ENCODE results near the gene TNXB. TPM values are rescaled to one million over a fixed set of nuclear protein-coding genes. Genes with fewer than 3 reads are reported as not detected.

The TNXB gene
- total and polyA plus RNA-seq, 11 donors: 17.8 to 234 (median 51.8) TPM

GRCh38 chr6:32118782-32119628, 9.9 kb upstream of the TNXB start:
- TF ChIP-seq CTCF (IDR thresholded peaks at IDR 0.05) (peak; percentile 90 to 99 (median 94)), POLR2A (IDR thresholded peaks at IDR 0.05) (no peak)
- DNase-seq (peak; percentile 86 to 92 (median 87)), ATAC-seq (peak; percentile 76 to 81 (median 80))
- peak overlapping the region in 1 of 12 donors; percentile 16 for H3K4me3 ChIP-seq
- peaks cover 0 to 91% (median 81%) of the 10 kb centered on the region in 9 donors for H3K36me3 ChIP-seq
- H3K27ac ChIP-seq: peak overlapping the region in 9 of 12 donors; percentile 7 to 66 (median 50)
- peaks cover 0 to 27% (median 19%) of the 10 kb centered on the region in 12 donors for H3K4me1 ChIP-seq
- H3K27me3 ChIP-seq: no peaks in the 10 kb centered on the region
- WGBS, 4 donors: 19 to 25% (median 20%) methylated on average over 17 of the region's 17 CpGs
- H3K9me3 ChIP-seq: no peaks in the 10 kb centered on the region
- intact Hi-C loops (cut with DNase I): loop anchor here in 7 of 10 donors (1.0 to 10.0 kb wide), 8 partner anchors 33 to 296 kb away; partner anchors contain the start of genes PPT2 (in 6 of the 7) and PRRT1 (in 3 of the 7)

DNA sequence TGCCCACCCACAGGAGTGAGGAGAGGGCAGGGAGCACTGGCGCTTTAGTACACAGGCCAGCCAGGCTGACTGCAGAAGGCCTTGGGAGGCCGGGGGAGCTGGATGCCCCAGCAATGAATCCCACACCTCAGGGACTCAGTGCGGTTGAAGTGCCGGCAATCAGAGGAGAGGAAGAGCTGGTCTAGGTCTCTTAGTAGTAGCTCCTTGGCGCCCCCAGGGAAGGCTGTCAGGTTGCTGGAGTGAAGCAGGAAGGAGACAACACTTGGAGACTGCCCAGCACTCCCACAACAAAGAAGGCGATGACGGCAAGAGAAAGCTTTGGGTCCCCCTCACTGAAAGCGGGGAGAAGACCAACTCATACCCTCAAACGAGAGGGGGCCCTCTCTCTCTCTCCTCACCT, 8.3 kb upstream of the TNXB start:
- H3K36me3 ChIP-seq: peaks cover 0 to 76% (median 67%) of the 10 kb centered on the region in 9 donors
- TF ChIP-seq POLR2A (IDR thresholded peaks at IDR 0.05) (no peak), CTCF (IDR thresholded peaks at IDR 0.05) (no peak)
- 86 to 90% (median 88%) methylated on average over 9 of the region's 9 CpGs for WGBS, 4 donors
- H3K27me3 ChIP-seq: no peaks in the 10 kb centered on the region
- H3K4me1 ChIP-seq: peaks cover 7 to 42% (median 33%) of the 10 kb centered on the region in 12 donors
- H3K27ac ChIP-seq: no peak overlapping the region
- H3K9me3 ChIP-seq: no peaks in the 10 kb centered on the region
- no peak for DNase-seq
- H3K4me3 ChIP-seq: no peak overlapping the region
- intact Hi-C loops (cut with DNase I): loop anchor here in 7 of 10 donors (5.0 to 10.0 kb wide), 5 partner anchors 35 to 297 kb away; partner anchors contain the start of genes PPT2 (in 3 of the 7) and PRRT1 (in 3 of the 7)
- no peak for ATAC-seq

- WGBS, 4 donors: 82 to 90% (median 87%) methylated on average over 7 of the region's 7 CpGs
Observed at GRCh38 chr6:32116674-32117073, 7.5 kb upstream of the TNXB start.

More at GRCh38 chr6:32116674-32117073, 7.5 kb upstream of the TNXB start:
- Histone ChIP-seq H3K27ac (no peak overlapping the region), H3K9me3 (no peaks in the 10 kb centered on the region), H3K36me3 (peaks cover 0 to 68% (median 61%) of the 10 kb centered on the region in 9 donors), H3K4me1 (peaks cover 7 to 50% (median 40%) of the 10 kb centered on the region in 12 donors), H3K27me3 (no peaks in the 10 kb centered on the region), H3K4me3 (no peak overlapping the region)
- ATAC-seq (no peak), DNase-seq (no peak)
- intact Hi-C loops (cut with DNase I): loop anchor here in 7 of 10 donors (5.0 to 10.0 kb wide), 5 partner anchors 36 to 298 kb away; partner anchors contain the start of genes PPT2 (in 3 of the 7) and PRRT1 (in 3 of the 7)
- peak; percentile 8 to 43 (median 23) for TF ChIP-seq CTCF (IDR thresholded peaks at IDR 0.05)
- TF ChIP-seq POLR2A (IDR thresholded peaks at IDR 0.05): no peak
